HEK293T (cell line): ENCODE data around the gene TPT1.

Experiments used
- CTCF ChIA-PET: fragments of 350-600 bp; formaldehyde crosslinking; extraction: SDS; loops from one replicate; lab custom pipeline; 2021; ENCODE audit warnings: antibody characterized with exemption, inconsistent platforms; lab: Yijun Ruan, JAX
- POLR2A ChIA-PET: fragments of 350-600 bp; formaldehyde crosslinking; extraction: SDS; loops from one replicate; lab custom pipeline; 2020; ENCODE audit warnings: antibody characterized with exemption, inconsistent platforms; lab: Yijun Ruan, JAX
- DNase-seq: peaks from one replicate; pipeline ENCODE4 v3.0.0; 2012; ENCODE audit warnings: mixed read lengths; ENCODE audit errors: extremely low spot score
- ARNT ChIP-seq: fragments of 450-650 bp; IDR thresholded peaks from 2 replicates; pipeline ENCODE4 v1.6.1; 2017; ENCODE audit warnings: mild to moderate bottlenecking
- BHLHE40 ChIP-seq: fragments of 450-650 bp; IDR thresholded peaks from 2 replicates; pipeline ENCODE4 v1.6.1; 2016; ENCODE audit warnings: mild to moderate bottlenecking, moderate library complexity, borderline replicate concordance
- CTBP1 ChIP-seq: fragments of 450-650 bp; IDR thresholded peaks from 2 replicates; pipeline ENCODE4 v1.6.1; 2016; ENCODE audit warnings: borderline replicate concordance
- ELF4 ChIP-seq: fragments of 450-650 bp; IDR thresholded peaks from 2 replicates; pipeline ENCODE4 v1.6.1; 2017; ENCODE audit warnings: antibody characterized with exemption
- FOXA1 ChIP-seq: fragments of 450-650 bp; IDR thresholded peaks from 2 replicates; pipeline ENCODE4 v1.6.1; 2016; ENCODE audit warnings: mild to moderate bottlenecking
- FOXK2 ChIP-seq: fragments of 450-650 bp; IDR thresholded peaks from 2 replicates; pipeline ENCODE4 v1.6.1; 2016; ENCODE audit warnings: mild to moderate bottlenecking
- FOXM1 ChIP-seq: fragments of 450-650 bp; IDR thresholded peaks from 2 replicates; pipeline ENCODE4 v1.6.1; 2017; ENCODE audit warnings: mild to moderate bottlenecking, borderline replicate concordance
- HDGF ChIP-seq: fragments of 450-650 bp; IDR thresholded peaks from 2 replicates; pipeline ENCODE4 v1.6.1; 2017; ENCODE audit warnings: antibody characterized with exemption, borderline replicate concordance
- L3MBTL2 ChIP-seq: fragments of 450-650 bp; conservative IDR thresholded peaks from 2 replicates; pipeline ENCODE4 v1.6.1; 2016; ENCODE audit warnings: mild to moderate bottlenecking
- LEF1 ChIP-seq: fragments of 450-650 bp; IDR thresholded peaks from 2 replicates; pipeline ENCODE4 v1.6.1; 2017; ENCODE audit warnings: mild to moderate bottlenecking, borderline replicate concordance
- NFRKB ChIP-seq: fragments of 450-650 bp; IDR thresholded peaks from 2 replicates; pipeline ENCODE4 v1.6.1; 2016; ENCODE audit warnings: mild to moderate bottlenecking, moderate library complexity
- SP1 ChIP-seq: fragments of 450-650 bp; IDR thresholded peaks from 2 replicates; pipeline ENCODE4 v1.6.1; 2017
- SUZ12 ChIP-seq: fragments of 450-650 bp; IDR thresholded peaks from 2 replicates; pipeline ENCODE4 v1.6.1; 2016; ENCODE audit warnings: mild to moderate bottlenecking
- TARDBP ChIP-seq: fragments of 450-650 bp; IDR thresholded peaks from 2 replicates; pipeline ENCODE4 v1.6.1; 2016
- ZNF384 ChIP-seq: fragments of 450-650 bp; IDR thresholded peaks from 2 replicates; pipeline ENCODE4 v1.6.1; 2016
- TF ChIP-seq, protein P1 (sequence below): fragments of 450-650 bp; IDR thresholded peaks from 2 replicates; pipeline ENCODE4 v1.6.1; 2016

Gene TPT1

DNA sequence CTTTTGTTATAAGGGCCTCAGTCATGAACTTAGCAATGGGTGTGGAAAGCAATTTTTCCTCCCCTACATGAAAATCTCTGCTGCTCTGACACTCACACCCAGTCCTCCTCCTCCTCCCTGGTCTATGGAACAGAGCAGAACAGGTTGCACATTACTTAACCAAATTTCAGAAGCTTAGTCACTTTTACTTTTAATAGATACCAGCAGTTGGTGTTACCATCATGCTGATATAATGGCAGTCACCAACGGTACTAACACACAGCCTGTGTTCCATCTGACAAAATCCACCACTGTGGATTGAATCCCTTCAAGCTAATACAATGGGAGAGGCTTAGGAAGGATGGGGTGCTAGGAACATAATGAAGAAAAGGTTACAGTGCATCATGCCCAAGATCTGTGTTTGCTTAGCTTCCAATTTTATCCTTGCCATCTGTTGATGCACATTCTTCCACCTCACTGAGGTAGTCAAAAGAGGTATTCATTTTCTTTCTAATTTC, 9.8 kb downstream of the TPT1 start:
- ChIA-PET CTCF (no interaction called here), POLR2A (interaction anchor here (0.8 to 1.5 kb wide), 6 partner anchors 9 to 285 kb away, joined by 3 to 5 read pairs (median 3); partner anchors contain the start of genes SLC25A30 and TPT1)
- TF ChIP-seq NFRKB (no peak), BHLHE40 (no peak), CTBP1 (no peak), LEF1 (no peak), FOXK2 (no peak), SUZ12 (no peak), SP1 (no peak), ELF4 (no peak), ZNF384 (no peak), TARDBP (no peak), HDGF (no peak), FOXM1 (no peak)
- no peak for DNase-seq

DNA sequence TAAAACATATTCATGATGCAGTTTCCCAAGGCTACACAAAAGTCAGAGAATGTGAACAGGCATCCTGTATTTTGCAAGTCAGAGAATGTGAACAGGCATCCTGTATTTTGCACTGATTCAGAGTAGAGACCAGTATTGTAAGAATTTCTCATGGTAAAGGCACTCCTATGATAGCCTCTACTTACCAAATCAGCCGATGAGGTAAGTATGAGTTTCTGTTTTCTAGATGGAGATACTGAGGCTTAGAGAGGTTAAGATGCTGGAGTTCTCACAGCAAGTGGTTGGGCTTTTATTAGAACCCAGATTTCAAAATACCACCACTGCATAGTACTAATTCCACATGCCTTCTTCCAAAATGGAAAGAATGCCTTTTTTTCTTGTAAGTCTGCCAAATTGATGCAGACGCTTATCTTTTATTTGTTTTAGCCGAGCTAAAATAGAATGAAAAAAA, 12.3 kb downstream of the TPT1 start:
- ChIA-PET CTCF (no interaction called here), POLR2A (no interaction called here)
- no peak for DNase-seq
- TF ChIP-seq BHLHE40 = no peak
- no peak for TF ChIP-seq HDGF
- TF ChIP-seq ARNT = no peak
- no peak for TF ChIP-seq ZNF384
- no peak for TF ChIP-seq FOXM1
- no peak for TF ChIP-seq NFRKB

DNA sequence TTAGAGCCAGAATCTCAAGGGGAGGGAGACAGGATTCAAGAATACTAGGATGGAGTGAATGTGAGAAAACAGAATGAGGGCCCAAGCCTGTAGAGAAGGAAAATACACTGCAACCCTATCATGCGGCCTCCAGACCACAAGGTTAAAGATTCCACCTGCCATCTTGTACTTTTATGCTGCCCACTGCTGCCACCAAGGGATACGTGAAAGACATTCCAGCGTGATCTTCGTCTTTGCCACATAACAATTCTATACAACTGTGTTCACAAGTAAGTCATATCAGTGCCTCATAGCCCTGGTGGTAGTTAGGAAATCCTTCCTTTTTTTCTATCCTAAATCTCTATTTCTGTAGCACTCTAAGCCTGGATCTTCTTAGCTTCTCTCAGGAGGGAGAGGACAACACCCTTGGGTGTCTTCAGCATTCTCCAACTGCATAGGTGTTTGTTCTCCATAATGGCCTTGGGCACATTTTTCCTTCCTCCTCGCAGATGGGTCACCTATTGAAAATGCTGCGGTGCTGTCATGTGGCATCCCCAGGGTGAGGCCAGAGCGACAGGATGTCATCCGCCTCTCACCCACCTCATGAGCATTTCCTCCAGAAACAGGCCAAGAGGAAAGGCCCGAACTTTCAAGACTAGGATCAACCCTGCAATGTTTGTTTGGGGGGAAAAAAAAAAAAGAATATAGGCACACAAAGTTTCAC, 13.6 kb downstream of the TPT1 start:
- TF ChIP-seq ARNT = no peak
- no peak for TF ChIP-seq L3MBTL2
- TF ChIP-seq BHLHE40 = no peak
- TF ChIP-seq FOXM1 = no peak
- TF ChIP-seq SP1 = no peak
- no peak for TF ChIP-seq LEF1
- no peak for TF ChIP-seq FOXK2
- no peak for TF ChIP-seq CTBP1
- TF ChIP-seq HDGF = no peak
- TF ChIP-seq TARDBP = no peak
- no peak for TF ChIP-seq ELF4
- TF ChIP-seq NFRKB = no peak
- TF ChIP-seq, protein P1, sequence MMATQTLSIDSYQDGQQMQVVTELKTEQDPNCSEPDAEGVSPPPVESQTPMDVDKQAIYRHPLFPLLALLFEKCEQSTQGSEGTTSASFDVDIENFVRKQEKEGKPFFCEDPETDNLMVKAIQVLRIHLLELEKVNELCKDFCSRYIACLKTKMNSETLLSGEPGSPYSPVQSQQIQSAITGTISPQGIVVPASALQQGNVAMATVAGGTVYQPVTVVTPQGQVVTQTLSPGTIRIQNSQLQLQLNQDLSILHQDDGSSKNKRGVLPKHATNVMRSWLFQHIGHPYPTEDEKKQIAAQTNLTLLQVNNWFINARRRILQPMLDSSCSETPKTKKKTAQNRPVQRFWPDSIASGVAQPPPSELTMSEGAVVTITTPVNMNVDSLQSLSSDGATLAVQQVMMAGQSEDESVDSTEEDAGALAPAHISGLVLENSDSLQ = no peak
- TF ChIP-seq ZNF384 = no peak
- TF ChIP-seq FOXA1 = no peak
- no peak for TF ChIP-seq SUZ12
- ChIA-PET POLR2A (no interaction called here), CTCF (no interaction called here)
- DNase-seq = no peak

DNA sequence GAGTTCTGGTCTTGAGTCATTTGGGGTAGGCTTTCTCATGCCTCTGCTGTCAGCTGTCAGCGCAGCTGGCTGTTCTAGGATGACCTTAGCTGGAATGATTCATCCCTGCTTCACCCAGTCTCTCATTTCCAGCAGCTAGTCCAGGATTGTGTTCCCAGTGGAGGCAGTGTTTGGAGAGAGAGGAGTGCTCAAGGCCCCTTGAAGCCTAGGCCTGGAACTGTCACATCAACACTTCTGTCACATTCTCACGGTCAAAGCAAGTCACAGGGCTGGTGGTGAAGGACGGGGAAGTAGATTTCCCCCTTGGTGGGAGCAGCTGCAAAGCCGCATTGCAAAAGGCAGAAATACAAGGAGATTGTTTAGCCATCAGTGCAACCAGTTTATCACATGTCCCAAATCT, 15.2 kb downstream of the TPT1 start:
- CTCF ChIA-PET = no interaction called here
- POLR2A ChIA-PET = no interaction called here
- no peak for DNase-seq
- TF ChIP-seq ELF4 (no peak), SP1 (no peak), ZNF384 (no peak), SUZ12 (no peak), LEF1 (no peak), FOXA1 (no peak), L3MBTL2 (no peak), ARNT (no peak), NFRKB (no peak), FOXM1 (no peak), TARDBP (no peak), HDGF (no peak), BHLHE40 (no peak), FOXK2 (no peak), CTBP1 (no peak)
- TF ChIP-seq, protein P1 = no peak

DNA sequence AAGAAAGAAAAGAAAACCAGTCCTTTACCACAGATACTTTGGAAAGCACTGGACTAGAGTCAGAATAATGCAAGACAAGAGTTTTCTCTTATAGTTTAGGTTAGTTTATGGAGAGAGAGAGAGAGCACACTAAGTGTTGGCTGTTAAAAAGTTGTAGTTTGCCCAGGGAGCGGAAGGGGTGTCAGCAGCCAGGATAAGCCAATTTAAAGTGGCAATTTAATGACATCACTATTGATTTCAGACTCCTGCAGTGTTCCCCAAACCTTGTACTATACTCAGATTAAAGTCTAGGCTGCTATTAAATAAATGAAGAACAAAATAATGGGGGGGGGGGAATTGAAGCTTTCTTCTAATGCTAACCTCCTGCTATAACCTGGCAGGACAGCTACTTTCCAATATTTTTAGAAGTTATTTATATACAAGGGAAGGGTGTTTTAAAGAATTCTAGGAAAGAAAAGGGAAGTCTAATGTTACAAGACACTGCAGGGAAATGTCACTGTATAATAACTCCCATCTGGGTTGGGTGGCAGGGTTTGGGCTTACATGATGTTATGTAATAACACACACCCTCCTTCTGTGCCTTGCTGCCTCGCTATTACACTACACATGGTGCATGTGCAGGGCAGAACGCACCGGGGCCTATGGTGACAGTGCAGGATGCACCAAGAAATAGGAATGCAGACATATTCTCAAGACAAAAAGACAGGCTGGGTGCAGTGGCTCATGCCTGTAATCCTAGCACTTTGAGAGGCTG, 19.9 kb downstream of the TPT1 start:
- CTCF ChIA-PET = interaction anchor here (0.6 to 0.8 kb wide), 2 partner anchors 9 to 600 kb away, joined by 3 to 4 read pairs; no protein-coding TSS in a partner anchor

More for the DNA sequence above, 19.9 kb downstream of the TPT1 start:
- POLR2A ChIA-PET = interaction anchor here (1.0 kb wide), 1 partner anchor 14 kb away, joined by 3 read pairs; no protein-coding TSS in a partner anchor
- TF ChIP-seq CTBP1 (no peak), FOXA1 (no peak), ZNF384 (no peak), HDGF (no peak), ARNT (no peak), NFRKB (no peak), SP1 (no peak), ELF4 (no peak), LEF1 (no peak), BHLHE40 (no peak), SUZ12 (no peak), FOXK2 (no peak), L3MBTL2 (no peak), FOXM1 (no peak), TARDBP (no peak)
- TF ChIP-seq, protein P1 = no peak
- DNase-seq = no peak
